GOT3 (cell line): ENCODE measurements around the gene BZW1.
"Not testable (repeated sequence)": the region's sequence is repeated elsewhere in the genome, so short reads cannot be mapped to it uniquely, and the experiment has no call there.

Experiments used
- DNase-seq: peaks from one replicate; lab custom pipeline; 2025; ENCODE audit warnings: mixed read lengths; lab: John Stamatoyannopoulos, UW

The BZW1 gene

DNA sequence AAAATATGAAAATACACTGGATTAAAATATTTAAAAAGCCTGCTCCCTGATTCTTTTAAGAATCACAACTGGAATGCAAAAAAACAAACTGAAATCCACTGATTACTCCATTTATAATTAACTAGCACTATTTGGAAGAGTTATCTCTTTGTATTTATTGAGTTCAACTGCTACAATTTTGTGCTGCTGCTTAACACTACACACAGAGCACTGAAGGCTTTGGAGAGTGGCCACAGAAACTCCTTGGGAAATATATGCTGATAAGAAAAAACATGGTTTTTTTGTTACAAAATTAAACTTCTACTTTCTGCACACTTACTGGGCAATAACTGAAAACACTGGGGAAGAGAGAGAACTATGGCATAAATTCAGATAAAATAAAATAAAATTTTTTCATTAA, 19.8 kb upstream of the BZW1 start:
- no peak for DNase-seq

GRCh38 chr2:200794143-200794542, 17.6 kb upstream of the BZW1 start:
- no peak for DNase-seq

DNA sequence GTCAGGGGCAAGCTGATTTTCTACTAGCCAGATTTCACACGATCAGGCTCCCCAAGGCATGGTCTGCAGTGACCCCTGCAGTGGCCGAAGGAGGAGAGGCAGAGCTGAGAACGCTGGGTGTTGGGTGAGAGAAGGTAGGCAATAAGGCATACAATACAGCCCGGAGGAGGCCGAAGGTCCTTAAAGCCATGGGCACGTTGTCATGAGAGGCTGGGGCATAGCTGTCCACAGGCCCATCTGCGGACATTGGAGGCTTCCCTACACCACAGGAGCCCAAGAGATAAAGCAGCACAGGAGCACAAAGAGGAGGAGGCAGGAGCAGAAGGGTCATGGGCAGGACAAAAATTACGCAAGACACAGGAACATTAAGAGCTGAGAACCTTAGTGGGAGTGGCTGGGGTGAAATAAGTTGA, 16.7 kb upstream of the BZW1 start:
- no peak for DNase-seq

DNA sequence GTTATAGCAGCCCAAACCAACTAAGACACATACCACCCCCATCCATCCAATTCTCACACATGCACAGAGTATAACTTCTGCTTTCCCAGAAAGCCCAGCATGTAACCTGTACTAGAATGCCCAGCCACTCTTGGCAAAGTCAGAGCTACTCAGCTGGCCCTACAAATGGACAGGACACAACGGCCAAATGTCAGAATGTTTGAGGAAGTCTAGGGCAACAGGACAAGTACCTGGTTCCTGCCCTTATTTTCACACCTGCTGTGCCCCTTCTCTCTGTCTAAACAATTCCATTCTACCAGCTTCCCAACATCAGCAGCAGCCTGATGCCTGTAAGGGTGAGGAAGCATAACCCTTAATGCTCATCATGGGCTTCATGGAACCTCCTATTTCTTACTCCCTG, 15.1 kb upstream of the BZW1 start:
- DNase-seq, result no peak

- DNase-seq, result no peak
Measured at GRCh38 chr2:200797242-200797770, 14.4 kb upstream of the BZW1 start.

GRCh38 chr2:200798514-200798913, 13.2 kb upstream of the BZW1 start:
- no peak for DNase-seq

GRCh38 chr2:200800458-200800857, 11.3 kb upstream of the BZW1 start:
- DNase-seq, result no peak

GRCh38 chr2:200801431-200801830, 10.3 kb upstream of the BZW1 start:
- not testable (repeated sequence) for DNase-seq

GRCh38 chr2:200809506-200810251, 2.0 kb upstream of the BZW1 start:
- DNase-seq, result no peak

DNA sequence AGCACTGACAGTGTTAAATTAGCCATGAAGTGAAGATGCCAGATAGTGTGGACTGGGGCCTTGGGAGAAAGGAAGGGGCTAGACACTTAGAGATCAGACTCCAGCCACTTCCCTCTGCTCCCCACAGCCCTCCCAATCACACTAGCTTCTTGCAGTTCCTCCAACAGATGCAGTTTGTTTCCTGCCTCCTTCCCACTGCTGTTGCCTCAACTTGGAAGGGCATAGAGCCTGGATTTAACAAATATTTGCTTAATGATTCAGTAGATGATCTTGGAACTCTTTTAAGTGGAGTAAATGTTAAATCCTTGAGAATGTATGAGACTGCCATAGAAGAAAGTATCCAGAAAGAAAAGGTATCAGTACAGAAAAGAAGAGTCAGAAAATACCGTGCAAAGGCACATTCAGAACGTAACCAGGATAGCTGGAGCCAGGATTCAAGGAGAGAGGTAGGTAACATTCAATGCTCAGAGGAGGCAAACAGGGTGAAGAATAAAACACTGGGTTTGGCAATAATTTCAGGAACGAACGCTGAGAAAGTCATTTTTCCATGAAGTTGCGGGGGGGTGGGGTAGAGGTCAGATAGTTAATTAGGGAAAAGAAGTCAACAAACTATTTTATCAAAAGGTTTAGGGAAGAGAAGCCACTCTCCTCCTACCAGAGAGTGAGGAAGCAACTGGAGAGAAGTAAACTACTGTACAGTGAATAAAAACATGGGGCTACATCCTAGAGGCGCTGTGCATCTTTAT, 1.3 kb upstream of the BZW1 start:
- DNase-seq, result no peak

GRCh38 chr2:200810998-200811332, 745 bp upstream of the BZW1 start:
- DNase-seq, result no peak

GRCh38 chr2:200812122-200813022, 662 bp downstream of the BZW1 start:
- DNase-seq, result no peak

DNA sequence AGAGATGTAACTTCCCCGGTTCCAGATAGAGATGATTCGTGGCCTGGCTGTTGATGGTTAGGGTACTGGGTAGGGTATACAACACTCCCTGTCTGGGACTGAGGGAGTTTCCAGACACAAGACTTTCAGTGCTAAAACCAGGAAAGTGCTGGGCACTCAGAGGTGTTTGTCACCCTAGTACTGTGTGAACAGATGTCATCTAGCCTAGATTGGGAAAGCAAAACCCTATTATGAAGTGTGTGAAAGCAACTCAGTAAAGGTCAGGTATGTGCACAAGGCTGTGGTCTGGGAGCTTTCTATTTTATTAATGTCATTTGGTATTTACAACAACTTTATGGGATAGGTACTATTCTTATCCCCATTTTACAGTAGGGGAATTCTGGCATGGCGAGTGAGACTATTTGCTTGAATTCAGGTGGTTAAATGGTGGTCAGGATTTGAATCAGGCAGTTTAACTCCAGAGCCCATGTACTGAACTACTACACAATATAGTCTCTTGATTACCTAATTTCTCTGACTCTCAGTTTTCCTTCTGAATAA, 2.6 kb downstream of the BZW1 start:
- no peak for DNase-seq

- no peak for DNase-seq
Measured at GRCh38 chr2:200814917-200815316, 3.2 kb downstream of the BZW1 start.

DNA sequence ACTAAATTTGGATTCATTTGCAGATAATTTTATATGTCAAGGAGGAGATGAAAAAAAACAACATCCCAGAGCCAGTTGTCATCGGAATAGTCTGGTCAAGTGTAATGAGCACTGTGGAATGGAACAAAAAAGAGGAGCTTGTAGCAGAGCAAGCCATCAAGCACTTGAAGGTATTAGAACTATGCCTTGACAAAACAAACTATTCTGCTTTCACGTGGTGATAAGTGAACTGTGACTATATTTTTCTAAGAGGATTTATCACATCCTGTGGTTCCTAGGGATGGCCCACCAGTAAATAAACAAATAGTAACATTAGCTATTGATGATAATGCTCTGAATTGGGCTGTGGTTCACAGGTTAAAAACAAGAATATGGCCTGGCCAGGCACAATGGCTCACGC, 7.0 kb downstream of the BZW1 start:
- not testable (repeated sequence) for DNase-seq

DNA sequence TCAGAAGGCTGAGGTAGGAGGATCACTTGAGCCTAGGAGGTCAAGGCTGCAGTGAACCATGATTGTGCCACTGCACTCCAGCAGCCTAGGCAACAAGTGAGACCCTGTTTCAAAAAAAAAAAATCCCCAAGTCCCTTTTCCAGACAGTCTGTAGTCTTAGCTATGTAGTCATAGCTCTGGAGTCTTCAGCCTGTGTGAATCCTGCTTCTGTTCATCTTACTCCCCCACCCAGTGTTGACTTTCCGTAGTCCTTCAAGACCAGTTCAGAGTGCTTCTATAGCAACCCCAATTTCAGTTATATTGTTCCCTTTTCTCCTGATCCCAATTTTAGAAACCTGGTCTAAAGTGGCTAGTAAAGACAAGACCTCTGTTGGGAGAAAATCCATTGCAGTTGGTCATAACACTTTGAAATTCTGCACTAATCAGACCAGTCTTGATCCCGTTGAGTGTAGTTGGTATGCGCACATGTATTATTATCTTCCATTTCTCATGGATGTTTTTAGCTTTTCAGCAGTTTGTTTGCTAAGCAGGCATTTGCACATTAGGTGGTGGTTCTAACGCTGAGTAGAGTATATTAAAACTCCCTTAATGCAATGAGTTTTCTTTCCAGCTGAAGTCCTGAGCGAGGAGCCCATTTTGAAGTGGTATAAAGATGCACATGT, 9.0 kb downstream of the BZW1 start:
- DNase-seq, result no peak

- no peak for DNase-seq
Measured at GRCh38 chr2:200821686-200822245, 10.1 kb downstream of the BZW1 start.

DNA sequence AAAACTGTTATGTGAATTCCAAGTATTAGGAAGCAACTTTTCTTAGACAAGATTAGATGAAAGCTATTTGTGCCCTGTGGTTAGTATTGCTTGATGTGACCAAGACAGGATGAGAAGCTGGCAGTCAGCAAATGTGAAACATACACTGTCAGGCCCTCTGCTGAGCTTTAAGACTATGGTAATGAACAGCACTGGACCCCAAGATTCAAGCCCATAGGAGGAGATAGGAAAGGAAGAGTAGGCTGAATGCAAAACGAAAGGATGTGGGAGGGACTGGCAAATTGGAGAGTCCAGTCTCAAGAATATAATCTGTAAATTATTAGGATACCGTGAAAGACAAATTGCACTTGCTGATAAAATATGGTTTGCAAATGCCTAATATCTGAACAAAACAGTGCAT, 16.4 kb downstream of the BZW1 start:
- DNase-seq, result no peak

- no peak for DNase-seq
Measured at GRCh38 chr2:200828572-200829257, 17.0 kb downstream of the BZW1 start.

DNA sequence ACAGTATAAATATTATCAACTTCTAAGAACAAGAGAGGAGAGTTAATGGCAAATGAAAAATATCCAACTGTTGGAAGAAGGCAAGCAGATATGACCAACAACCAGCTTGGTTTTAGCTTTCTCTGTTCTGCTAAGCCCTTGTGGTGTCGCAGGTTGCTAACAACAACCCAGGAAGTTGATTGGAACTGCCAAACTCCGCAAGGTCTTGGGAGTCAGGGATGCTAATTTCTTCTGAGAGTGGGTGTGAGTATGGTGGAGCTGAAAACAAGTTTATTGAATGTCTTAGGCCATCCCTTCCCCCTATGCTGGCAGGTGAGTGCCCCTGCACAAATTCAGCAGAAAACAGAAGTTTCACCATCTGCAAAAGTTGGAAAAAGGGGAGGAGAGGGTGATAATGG, 17.5 kb downstream of the BZW1 start:
- no peak for DNase-seq

GRCh38 chr2:200834701-200835100, 23.0 kb downstream of the BZW1 start:
- no peak for DNase-seq
